Smooth muscle cell of the coronary artery (primary cell): Measurements from ENCODE around the gene P3H3. TPM values are rescaled to one million over a fixed set of nuclear protein-coding genes. Genes with fewer than 3 reads are reported as not detected.

Source experiments
- total RNA-seq: library from RNA; depleted of rRNA; stranded (reverse); fragments of >200 nt; gene quantifications from 2 replicates; pipeline ENCODE4 v1.2.3, GENCODE V29; 2014; ENCODE audit warnings: low replicate concordance

The P3H3 gene, protein sequence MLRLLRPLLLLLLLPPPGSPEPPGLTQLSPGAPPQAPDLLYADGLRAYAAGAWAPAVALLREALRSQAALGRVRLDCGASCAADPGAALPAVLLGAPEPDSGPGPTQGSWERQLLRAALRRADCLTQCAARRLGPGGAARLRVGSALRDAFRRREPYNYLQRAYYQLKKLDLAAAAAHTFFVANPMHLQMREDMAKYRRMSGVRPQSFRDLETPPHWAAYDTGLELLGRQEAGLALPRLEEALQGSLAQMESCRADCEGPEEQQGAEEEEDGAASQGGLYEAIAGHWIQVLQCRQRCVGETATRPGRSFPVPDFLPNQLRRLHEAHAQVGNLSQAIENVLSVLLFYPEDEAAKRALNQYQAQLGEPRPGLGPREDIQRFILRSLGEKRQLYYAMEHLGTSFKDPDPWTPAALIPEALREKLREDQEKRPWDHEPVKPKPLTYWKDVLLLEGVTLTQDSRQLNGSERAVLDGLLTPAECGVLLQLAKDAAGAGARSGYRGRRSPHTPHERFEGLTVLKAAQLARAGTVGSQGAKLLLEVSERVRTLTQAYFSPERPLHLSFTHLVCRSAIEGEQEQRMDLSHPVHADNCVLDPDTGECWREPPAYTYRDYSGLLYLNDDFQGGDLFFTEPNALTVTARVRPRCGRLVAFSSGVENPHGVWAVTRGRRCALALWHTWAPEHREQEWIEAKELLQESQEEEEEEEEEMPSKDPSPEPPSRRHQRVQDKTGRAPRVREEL
- total RNA-seq: 74.8 and 101 TPM in 2 replicates

DNA sequence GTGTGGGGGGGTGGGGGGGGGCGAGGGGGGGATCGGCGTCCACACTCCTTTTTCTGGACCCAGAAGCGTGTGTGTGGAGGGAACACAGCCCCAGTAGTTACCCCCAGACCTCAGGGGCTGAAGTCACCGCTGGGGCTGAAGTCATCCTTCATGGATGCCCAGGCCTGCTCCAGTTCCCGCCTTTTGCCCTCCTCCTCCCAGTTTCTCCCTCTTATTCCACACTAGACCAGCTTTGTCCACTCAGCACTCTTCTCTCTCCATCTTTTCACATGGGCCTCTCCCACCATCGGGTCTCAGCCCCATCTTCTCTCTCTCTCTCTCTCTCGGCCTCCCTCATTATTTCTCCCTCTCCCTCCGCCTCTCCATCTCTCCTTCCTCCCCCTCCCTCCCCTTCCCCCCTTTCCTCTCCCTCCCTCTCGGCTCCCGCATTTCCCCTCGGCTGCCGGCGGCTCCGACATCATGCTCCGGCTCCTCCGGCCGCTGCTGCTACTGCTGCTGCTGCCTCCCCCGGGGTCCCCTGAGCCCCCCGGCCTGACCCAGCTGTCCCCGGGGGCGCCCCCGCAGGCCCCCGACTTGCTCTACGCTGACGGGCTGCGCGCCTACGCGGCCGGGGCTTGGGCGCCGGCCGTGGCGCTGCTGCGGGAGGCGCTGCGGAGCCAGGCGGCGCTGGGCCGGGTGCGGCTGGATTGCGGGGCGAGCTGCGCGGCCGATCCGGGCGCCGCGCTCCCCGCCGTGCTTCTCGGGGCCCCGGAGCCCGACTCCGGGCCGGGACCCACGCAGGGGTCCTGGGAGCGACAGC, at the start of gene P3H3:
P3H3 (plus strand) TSS at position 426 of the 799 bp plus-strand sequence; CDS start at position 460, 34 bp downstream.

DNA sequence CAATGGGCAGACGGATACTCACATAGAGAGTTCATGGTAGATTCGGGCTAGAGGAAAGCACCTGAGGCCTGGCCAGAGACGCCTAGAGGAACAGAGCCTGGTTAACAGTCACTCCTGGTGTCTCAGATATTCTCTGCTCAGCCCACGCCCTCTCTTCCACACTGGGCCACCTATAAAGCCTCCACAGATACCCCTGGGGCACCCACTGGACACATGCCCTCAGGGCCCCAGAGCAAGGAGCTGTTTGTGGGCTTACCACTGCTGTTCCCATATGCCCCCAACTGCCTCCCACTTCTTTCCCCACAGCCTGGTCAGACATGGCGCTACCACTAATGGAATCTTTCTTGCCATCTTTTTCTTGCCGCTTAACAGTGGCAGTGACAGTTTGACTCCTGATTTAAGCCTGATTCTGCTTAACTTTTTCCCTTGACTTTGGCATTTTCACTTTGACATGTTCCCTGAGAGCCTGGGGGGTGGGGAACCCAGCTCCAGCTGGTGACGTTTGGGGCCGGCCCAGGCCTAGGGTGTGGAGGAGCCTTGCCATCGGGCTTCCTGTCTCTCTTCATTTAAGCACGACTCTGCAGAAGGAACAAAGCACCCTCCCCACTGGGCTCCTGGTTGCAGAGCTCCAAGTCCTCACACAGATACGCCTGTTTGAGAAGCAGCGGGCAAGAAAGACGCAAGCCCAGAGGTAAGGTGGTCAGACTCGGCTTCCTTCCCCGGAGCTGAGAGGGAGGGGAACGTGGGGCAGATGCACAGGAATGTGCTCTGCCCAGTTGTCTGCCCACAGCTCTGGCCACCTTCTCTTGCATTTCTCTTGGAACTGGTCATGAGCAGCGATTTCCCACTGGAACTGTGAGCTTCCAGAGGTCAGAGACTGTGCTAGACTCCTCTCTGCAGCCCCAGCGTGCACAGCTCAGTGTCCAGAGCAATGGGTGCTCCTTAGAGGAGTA, 39.0 kb upstream of the P3H3 start, which contains the start of gene CD4:
CD4 (plus strand) TSS at position 557 of the 953 bp plus-strand sequence. CDS start 10,611 bp downstream, outside the sequence.

DNA sequence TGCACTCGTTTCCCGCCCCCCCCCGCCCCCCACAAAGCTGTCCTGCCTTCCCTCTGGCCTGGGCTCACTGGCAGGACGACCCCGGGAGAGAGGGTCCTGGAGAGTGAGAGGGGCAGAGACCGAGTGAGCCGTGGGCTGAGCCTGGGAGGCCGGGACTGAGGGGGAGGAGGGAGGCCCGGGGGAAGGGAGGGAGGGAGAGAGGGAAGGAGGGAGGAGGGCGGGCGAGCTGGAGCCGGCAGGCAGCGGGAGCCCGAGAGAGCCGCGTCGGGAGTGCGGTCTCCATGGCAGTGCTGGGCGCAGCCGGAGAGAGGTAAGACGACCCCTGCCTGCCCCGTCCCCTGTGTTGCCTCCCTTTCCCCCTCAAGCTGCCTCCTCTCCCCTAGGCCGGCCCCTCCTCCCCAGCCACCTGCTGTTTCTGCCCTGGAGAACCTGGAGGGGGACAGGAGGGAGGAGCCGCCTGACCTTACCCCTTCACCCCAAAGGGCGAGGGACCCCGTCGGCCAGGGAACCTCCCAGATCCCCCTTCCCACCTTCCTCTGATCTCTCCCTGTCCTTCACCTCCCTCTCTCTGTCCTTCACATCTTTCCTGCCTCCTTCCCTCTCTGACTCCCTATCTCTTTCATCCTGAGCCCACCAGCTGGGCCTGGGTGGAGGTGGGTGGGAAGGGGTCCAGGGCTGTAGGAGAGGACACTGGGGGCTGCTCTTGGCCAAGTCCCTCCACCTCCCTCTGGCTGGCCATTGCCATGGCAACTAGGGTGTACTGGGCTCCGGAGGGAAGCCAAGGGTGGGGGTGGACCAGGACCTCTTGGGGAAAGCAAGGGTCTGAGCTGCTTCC, 6.4 kb upstream of the P3H3 start, which contains the start of gene GPR162:
GPR162 (plus strand) TSS at position 231 of the 835 bp plus-strand sequence. CDS start 2,078 bp downstream, outside the sequence.

DNA sequence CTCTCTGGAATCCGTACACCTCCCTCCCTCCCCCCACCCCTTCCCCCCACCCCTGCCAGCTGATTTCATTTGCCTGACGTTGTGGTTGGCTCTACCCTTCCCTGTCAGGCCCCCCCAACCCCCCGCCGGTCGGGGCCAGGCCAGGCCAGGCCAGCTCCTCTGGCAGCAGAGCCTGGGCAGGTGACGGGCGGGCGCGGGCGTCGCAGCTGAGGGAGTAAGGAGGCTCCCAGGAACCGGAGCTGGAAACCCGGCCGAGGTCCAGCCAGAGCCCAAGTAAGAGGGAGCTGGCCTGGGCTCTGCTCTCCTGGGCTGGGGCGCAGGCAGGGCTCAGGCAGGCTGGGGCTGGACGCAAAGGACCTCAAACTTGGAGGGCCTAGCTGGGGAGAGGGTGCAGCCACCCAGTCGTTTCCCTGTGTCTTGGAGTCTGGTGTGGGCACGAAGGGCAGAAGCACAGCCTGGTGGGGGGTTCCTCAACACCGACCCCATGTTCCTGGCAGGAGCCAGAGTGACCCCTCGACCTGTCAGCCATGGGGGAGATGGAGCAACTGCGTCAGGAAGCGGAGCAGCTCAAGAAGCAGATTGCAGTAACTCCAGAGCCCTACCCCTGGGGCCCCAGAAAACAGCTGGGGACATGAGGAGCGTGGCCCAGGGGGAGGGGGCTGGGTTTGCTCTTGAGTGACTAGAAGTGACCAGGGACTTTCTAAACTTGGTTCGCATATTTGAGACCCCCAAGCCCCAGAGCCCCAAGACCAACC, 12.7 kb downstream of the P3H3 start, which contains the start of gene GNB3:
GNB3 (plus strand) TSS at position 165 of the 755 bp plus-strand sequence; CDS start at position 528, 363 bp downstream.

DNA sequence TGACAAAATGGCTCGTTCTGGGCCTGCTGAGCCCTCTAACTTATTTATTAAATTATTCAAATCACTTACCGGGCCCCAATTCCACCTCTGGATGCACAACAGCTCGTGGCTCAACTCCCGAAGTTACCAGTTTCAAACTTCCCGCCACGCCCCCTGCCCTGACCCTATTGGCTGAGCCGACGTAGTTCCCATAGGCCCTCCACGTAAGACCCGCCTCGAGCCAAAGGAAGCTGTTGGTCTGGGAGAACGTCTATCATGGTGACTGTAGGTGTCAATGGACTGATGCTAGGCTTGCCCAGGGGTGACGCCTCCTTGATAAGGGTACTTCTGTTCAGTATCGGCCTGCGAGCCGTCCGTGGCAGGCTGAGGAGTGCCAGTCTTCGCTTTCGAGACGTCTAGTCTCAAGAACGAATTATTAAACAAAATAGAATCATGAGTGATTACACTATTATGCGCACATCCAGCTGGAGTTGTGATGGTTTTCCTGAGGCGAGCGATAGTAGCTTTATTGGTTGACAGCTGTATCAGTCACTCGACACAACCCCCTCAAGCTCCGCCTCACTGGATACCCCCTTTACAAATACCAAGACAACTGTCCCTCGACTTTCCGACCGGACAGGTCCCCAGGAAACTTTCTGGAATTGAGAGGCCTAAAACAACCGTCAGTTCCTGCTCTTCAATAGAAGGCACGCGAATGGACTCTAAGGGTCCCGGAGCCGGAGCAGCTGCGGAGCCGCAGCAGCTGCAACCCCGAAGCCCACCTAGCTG, 23.1 kb downstream of the P3H3 start, which contains the start of gene CDCA3:
CDCA3 (minus strand) TSS at position 134 of the 768 bp plus-strand sequence. CDS start 334 bp downstream, outside the sequence.

DNA sequence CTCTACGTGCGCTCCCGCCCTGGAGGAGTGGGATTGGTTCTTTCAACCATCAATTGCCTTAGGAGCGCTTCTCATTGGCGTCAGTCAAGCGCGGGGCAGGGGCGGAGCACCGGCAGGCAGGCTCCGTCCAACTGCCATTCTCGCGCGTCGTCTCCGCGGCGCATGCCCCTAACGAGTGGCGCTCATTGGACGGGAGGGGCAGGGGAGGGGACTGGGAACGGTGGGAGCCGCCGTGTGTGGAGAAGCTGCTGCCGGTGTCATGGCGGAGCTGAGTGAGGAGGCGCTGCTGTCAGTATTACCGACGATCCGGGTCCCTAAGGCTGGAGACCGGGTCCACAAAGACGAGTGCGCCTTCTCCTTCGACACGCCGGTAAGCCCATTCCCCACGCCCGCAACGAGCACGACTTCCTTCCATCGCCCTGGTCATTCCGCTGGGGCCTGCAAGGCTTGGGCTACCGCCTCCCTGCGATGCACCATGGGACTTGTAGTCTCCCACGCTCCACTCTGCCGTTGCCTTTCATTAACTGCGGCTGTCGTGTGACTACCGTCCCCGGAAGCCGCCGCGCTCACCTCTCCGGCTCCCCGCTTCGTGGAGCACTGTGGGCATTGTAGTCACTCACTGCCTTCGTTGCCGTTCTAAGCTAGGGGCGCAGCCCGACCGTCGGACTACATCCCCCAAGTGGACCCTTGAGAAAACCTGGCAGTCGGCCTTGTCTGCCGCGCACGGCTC, 23.9 kb downstream of the P3H3 start, which contains the start of gene USP5:
USP5 (plus strand) TSS at position 230 of the 730 bp plus-strand sequence; CDS start at position 260, 30 bp downstream.

DNA sequence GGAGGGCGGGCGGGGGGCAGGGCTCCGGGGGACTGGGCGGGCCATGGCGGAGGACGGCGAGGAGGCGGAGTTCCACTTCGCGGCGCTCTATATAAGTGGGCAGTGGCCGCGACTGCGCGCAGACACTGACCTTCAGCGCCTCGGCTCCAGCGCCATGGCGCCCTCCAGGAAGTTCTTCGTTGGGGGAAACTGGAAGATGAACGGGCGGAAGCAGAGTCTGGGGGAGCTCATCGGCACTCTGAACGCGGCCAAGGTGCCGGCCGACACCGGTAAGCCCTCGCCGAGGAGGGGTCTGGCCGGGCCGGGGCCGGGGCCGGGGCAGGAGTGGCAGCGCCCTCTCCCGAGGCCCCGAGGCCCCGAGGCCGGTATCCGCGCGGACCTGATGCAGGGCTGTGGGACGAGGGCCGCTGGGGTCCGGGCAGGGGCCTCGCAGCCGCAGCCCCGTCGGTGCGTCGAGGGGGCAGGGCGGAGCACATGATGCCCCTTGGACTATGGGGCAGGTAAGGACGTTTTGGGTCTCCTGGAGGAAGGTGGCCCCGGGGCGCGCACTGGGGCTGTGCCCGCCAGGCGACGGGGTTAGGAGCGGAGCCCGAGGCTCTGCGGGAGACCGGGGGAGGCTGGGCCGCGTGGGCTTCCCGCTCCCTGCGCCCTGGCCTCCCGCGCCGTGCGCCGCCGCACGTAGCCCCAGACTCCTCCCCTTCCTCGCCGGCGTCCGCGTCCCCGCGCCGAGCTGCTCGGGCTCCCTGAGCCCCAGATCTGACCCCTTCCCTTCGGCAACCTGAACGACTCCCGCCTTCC, 39.4 kb downstream of the P3H3 start, which contains the start of gene TPI1:
TPI1 (plus strand) TSS at position 119 of the 798 bp plus-strand sequence; CDS start at position 155, 36 bp downstream.

DNA sequence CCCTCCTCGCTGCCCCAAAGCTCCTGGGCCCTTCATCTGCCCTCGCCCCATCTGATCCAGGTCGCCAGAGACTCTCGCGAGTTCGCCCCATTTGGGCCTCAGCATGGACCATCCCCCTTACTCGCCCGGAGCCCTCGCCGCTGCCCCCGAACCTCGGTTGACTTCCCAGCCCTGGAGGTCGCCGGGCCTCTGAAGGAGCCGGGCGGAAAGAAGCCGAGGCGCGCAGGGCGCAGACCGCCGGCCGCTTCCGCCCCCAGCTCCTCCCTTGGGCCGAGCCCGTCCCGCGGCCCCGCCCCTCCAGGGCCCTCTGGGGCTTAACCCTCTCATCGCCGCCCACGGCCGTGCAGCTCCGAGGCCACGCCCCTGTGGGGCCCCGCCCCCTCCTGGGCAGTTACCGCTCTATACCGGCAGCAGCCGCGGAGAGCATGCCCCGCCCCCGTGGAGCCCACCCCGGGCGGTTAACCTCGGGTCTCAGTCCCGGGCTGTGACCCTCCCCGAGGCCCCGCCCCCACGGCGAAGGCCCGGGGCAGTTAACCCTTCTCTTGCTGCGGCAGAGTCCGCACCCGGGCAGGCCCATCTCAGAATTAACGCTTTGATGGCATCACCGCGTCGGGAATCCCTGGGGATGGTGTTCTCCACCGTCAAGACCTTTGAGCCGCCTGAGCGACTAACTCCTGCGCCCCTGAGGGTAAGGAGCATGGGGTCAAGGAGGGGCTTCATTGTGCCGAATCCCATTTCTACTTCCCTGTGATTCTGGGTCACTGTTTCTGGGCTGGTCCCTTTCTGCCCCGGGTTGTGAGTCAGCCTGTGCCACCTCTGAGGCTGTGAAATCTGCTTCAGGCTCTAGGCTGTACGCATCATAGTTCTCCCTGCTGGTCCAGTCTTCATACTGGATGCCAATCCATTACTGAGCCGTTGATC, 45.1 kb downstream of the P3H3 start, which contains the start of gene SPSB2:
SPSB2 (minus strand) TSS at position 210 of the 921 bp plus-strand sequence. CDS start 402 bp downstream, outside the sequence.

Other genes starting within 250 kb of the P3H3 start
- gene CHD4, start 221.0 kb upstream of the P3H3 start, total RNA-seq: 187 and 210 TPM in 2 replicates
- under 0.01 TPM in 1 of 2 replicates, not detected in the other for gene LPAR5, start 192.4 kb upstream of the P3H3 start, total RNA-seq
- 0.23 TPM in 1 of 2 replicates, not detected in the other for gene ACRBP, start 181.0 kb upstream of the P3H3 start, total RNA-seq
- gene ING4, start 165.3 kb upstream of the P3H3 start, total RNA-seq: 22.7 and 27.0 TPM in 2 replicates
- 8.3 TPM in 2 replicates for gene ZNF384, start 139.0 kb upstream of the P3H3 start, total RNA-seq
- under 0.01 and 0.38 TPM in 2 replicates for gene PIANP, start 127.6 kb upstream of the P3H3 start, total RNA-seq
- 87.9 and 180 TPM in 2 replicates for gene COPS7A, start 104.4 kb upstream of the P3H3 start, total RNA-seq
- 66.7 and 158 TPM in 2 replicates for gene MLF2, start 75.3 kb upstream of the P3H3 start, total RNA-seq
- 43.6 and 51.7 TPM in 2 replicates for gene PTMS, start 62.0 kb upstream of the P3H3 start, total RNA-seq
- 0.15 TPM in 1 of 2 replicates, not detected in the other for gene LAG3, start 55.9 kb upstream of the P3H3 start, total RNA-seq
- 0.23 and 0.47 TPM in 2 replicates for gene CD4, start 38.9 kb upstream of the P3H3 start, total RNA-seq
- gene GPR162, start 6.6 kb upstream of the P3H3 start, total RNA-seq: 1.3 and 4.3 TPM in 2 replicates
- gene GNB3, start 12.5 kb downstream of the P3H3 start, total RNA-seq: 1.7 and 1.8 TPM in 2 replicates
- 0.59 and 4.4 TPM in 2 replicates for gene CDCA3, start 22.9 kb downstream of the P3H3 start, total RNA-seq
- 82.5 and 88.9 TPM in 2 replicates for gene USP5, start 23.7 kb downstream of the P3H3 start, total RNA-seq
- gene TPI1, start 39.1 kb downstream of the P3H3 start, total RNA-seq: 1,121 and 1,519 TPM in 2 replicates
- 5.6 and 7.4 TPM in 2 replicates for gene SPSB2, start 44.9 kb downstream of the P3H3 start, total RNA-seq
- gene LRRC23, start 76.4 kb downstream of the P3H3 start, total RNA-seq: 10.6 and 15.7 TPM in 2 replicates
- 20.3 and 32.5 TPM in 2 replicates for gene ENO2, start 86.2 kb downstream of the P3H3 start, total RNA-seq
- 4.0 and 6.4 TPM in 2 replicates for gene ATN1, start 99.6 kb downstream of the P3H3 start, total RNA-seq
- not detected in 2 replicates for gene RNU7-1, start 115.4 kb downstream of the P3H3 start, total RNA-seq
- gene C12orf57, start 115.6 kb downstream of the P3H3 start, total RNA-seq: 173 and 204 TPM in 2 replicates
- gene PTPN6, start 122.9 kb downstream of the P3H3 start, total RNA-seq: 0.08 TPM in 1 of 2 replicates, not detected in the other
- 101 and 164 TPM in 2 replicates for gene PHB2, start 142.3 kb downstream of the P3H3 start, total RNA-seq
- gene EMG1, start 142.5 kb downstream of the P3H3 start, total RNA-seq: 28.3 and 31.1 TPM in 2 replicates
- 9.6 and 12.8 TPM in 2 replicates for gene LPCAT3, start 190.1 kb downstream of the P3H3 start, total RNA-seq
- 107 and 737 TPM in 2 replicates for gene C1S, start 232.3 kb downstream of the P3H3 start, total RNA-seq